ENCODE measurements around the gene GYPA.
"Not testable (repeated sequence)": the region's sequence is repeated elsewhere in the genome, so short reads cannot be mapped to it uniquely, and the experiment has no call there.

The GYPA gene

GRCh38 chr4:144128709-144129320 lies 11.7 kb downstream of the GYPA start:
- DNase-seq, result not testable (repeated sequence)

GRCh38 chr4:144125109-144125508 lies 15.4 kb downstream of the GYPA start:
- DNase-seq, result not testable (repeated sequence)

GRCh38 chr4:144123982-144124635 lies 16.4 kb downstream of the GYPA start:
- not testable (repeated sequence) for DNase-seq

GRCh38 chr4:144123269-144123668 lies 17.2 kb downstream of the GYPA start:
- DNase-seq, result not testable (repeated sequence)

DNA sequence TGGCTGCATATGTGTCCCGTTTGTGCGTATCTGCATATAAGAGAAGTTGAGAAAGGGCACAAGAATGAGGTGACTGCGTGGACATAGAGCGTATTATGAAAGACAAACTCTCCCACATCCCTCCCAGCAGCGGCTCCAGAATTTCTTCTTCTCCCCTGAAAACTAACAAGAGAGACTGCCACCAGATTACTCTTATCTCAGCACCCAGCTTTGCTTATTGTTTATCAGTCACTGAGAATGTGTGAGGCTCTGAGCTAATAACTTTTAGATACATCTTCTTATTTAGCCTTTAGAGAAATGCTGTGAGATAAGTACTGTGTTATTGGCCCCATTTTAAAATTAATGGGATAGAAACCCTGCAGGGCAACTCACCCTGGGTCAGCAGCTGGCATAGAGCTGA lies 20.8 kb downstream of the GYPA start:
- not testable (repeated sequence) for DNase-seq

DNA sequence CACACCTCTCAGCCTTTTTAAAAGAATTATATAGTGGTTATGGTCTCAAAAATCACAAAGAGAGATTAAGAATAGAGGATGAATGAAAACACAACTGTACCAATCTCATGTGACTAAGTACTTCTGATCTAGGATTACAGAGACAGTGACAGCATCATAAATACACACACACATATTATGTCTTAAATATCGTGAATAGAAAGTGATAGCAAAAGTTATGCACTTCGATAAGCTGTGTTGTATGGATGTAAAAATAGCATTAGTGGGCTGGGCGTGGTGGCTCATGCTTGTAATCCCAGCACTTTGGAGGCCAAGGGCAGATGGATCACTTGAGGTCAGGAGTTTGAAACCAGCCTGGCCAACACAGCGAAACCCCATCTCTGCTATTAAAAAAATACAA lies 25.0 kb downstream of the GYPA start:
- DNase-seq, result no peak

DNA sequence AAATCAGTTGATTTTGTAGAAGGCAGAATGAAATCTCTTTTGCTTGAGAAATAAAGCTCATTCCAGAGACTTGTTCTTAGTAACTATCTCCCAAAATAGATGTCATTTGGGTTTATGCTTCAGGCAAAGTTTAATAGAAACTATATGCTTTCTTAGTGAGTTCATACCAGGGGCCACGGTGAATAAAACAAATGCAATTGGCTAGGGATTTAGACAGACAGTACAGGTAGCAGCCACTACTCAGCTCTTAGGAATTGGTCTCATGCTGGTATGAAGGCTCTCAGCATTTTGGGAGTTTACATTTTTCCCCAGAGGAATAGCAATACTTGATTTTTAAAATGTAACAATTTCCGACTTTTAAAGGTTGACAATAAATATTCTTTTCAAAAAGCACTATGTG lies 27.0 kb downstream of the GYPA start:
- no peak for DNase-seq

DNA sequence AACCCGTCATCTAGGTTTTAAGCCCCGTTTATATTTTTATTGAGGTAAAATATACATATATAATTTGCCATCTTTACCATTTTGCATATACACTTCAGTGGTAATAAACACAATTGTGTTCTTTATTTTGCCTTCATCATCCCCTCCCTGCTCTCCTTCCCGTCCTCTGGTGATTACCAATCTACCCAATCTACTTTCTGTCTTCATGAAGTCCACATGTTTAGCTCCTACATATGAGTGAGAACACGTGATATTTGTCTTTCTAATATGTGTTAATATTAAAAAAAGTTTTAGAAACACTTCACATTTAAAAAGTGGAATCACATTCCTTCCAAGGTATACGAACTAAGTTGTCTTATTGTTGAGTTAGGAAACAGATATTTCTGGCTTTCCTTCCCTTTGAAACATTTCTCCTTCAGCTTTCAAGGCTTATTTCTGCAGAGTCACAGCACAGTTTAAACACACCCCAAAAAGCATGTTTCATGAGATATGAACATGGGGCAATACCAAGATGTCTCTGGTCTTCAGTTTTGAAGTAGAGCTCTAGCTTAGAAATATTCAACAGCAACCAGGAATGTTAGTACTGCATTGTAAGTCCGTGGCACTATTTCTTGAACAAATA lies 35.9 kb downstream of the GYPA start:
- DNase-seq, result no peak

DNA sequence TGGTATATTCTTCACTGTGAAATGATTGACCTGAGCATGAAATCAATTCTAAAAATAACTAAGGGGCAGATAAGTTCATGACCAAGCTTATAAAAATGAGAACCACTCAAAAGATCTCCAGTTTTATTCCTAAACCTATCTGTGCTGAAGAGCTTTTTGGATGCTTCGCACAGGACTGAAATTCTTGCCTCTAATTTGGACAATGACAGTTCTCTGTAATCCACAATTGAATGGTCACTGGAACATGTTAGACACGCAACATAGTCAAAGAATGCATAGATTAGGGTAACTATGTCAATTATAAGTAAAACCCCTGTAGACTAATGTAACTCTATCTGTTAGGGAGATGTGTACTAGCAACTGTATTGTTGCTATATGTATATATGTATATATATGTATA lies 42.7 kb downstream of the GYPA start:
- DNase-seq, result not testable (repeated sequence)

GRCh38 chr4:144093995-144094394 lies 46.5 kb downstream of the GYPA start:
- DNase-seq, result not testable (repeated sequence)

GRCh38 chr4:144091181-144091580 lies 49.3 kb downstream of the GYPA start:
- not testable (repeated sequence) for DNase-seq

DNA sequence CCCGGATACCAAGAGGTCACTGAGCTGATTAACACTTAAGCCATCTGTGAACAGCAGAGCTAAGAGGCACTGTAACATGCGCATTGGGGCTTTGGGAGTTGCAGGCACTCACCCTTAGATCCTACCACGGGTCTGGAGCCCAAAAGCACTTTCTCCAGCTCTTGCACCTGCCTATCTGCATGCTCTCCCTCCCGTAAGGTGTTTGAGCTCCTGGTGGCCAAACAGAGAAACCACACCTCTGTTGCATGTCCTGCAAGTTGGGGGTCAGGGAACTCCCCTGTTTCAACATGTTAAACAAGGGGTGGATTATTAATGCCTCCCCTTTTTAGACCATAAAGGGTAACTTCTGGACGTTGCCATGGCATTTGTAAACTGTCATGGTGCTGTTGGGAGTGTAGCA lies 49.8 kb downstream of the GYPA start:
- DNase-seq, result no peak

DNA sequence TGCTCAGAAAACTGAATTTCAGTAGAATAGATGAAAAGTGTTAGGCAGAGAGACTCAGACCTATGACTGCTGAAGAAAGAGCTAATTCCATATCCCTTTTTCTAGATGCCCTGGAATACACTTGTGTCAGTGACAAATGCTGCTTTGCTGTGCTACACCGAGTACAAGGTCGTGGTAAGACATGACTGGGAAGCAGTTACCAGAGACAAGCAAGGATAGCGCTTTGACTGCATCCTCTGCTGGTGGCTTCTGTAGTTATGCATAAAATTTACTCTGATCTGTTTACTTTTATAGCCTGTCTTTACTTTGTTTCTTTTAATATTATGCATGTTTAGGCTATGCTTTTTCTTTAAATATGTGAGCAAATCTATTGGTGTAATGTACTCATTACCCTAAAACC lies 58.5 kb downstream of the GYPA start:
- not testable (repeated sequence) for DNase-seq

GRCh38 chr4:144080135-144080534 lies 60.4 kb downstream of the GYPA start:
- DNase-seq, result not testable (repeated sequence)

GRCh38 chr4:144078746-144079145 lies 61.8 kb downstream of the GYPA start:
- not testable (repeated sequence) for DNase-seq

GRCh38 chr4:144061556-144061955 lies 79.0 kb downstream of the GYPA start:
- DNase-seq, result not testable (repeated sequence)

- not testable (repeated sequence) for DNase-seq
These were observed 80.2 kb downstream of the GYPA start for GRCh38 chr4:144060234-144060859.

All from stimulated activated CD4-positive, alpha-beta T cell treated with anti-CD3 and anti-CD28 coated beads, Interleukin-4, amount 100 ng/mL, for 4 hours (primary cell).